Retinal pigment epithelial cell (primary cell): Measurements from ENCODE around the gene ECM2.

ENCODE experiments used
- DNase-seq: peaks from one replicate; pipeline ENCODE4 v3.0.0-alpha.2; 2010; ENCODE audit warnings: low read depth
- H3K4me3 ChIP-seq: 2 replicates; pipeline ENCODE4 v1.5.1; 2011; ENCODE audit warnings: mild to moderate bottlenecking, low read length, control low read depth, moderate library complexity
- CTCF ChIP-seq: conservative IDR thresholded peaks from 2 replicates; pipeline ENCODE4 v1.5.1; 2011; ENCODE audit warnings: low read depth, low read length, control low read depth, inconsistent platforms

The ECM2 gene

GRCh38 chr9:92479346-92479745, 56.4 kb downstream of the ECM2 start:
- H3K4me3 ChIP-seq = no peak overlapping the region
- no peak for TF ChIP-seq CTCF
- no peak for DNase-seq

GRCh38 chr9:92478783-92479182, 57.0 kb downstream of the ECM2 start:
- no peak for DNase-seq
- TF ChIP-seq CTCF = no peak
- H3K4me3 ChIP-seq = no peak overlapping the region

- DNase-seq = no peak
- no peak overlapping the region for H3K4me3 ChIP-seq
- TF ChIP-seq CTCF = no peak
These were observed 58.8 kb downstream of the ECM2 start for GRCh38 chr9:92476962-92477361.

- no peak overlapping the region for H3K4me3 ChIP-seq
- no peak for DNase-seq
- TF ChIP-seq CTCF = no peak
These were observed 61.2 kb downstream of the ECM2 start for GRCh38 chr9:92474587-92474986.

GRCh38 chr9:92468206-92468605, 67.6 kb downstream of the ECM2 start:
- no peak for TF ChIP-seq CTCF
- H3K4me3 ChIP-seq = no peak overlapping the region
- DNase-seq = no peak

- no peak overlapping the region for H3K4me3 ChIP-seq
- DNase-seq = no peak
- no peak for TF ChIP-seq CTCF
These were observed 68.3 kb downstream of the ECM2 start for GRCh38 chr9:92467511-92467910.

GRCh38 chr9:92467041-92467440, 68.7 kb downstream of the ECM2 start:
- H3K4me3 ChIP-seq = no peak overlapping the region
- DNase-seq = no peak
- no peak for TF ChIP-seq CTCF
